Superior temporal gyrus (tissue), 1 donor: ENCODE data around the gene AFAP1.

Experiments used
- DNase-seq: peaks from one replicate; pipeline ENCODE4 v3.0.0-alpha.2; 2016; ENCODE audit errors: extremely low spot score

The AFAP1 gene

GRCh38 chr4:7716010-7716721, 223.5 kb downstream of the AFAP1 start:
- DNase-seq: no peak

GRCh38 chr4:7715271-7716009, 224.2 kb downstream of the AFAP1 start:
- DNase-seq: no peak

- DNase-seq: no peak
Observed at GRCh38 chr4:7714738-7715137, 224.9 kb downstream of the AFAP1 start.

- no peak for DNase-seq
Observed at GRCh38 chr4:7714176-7714575, 225.5 kb downstream of the AFAP1 start.

- no peak for DNase-seq
Observed at GRCh38 chr4:7713757-7714156, 225.9 kb downstream of the AFAP1 start.

- no peak for DNase-seq
Observed at GRCh38 chr4:7712021-7712671, 227.5 kb downstream of the AFAP1 start.

GRCh38 chr4:7711307-7711963, 228.2 kb downstream of the AFAP1 start:
- no peak for DNase-seq

- no peak for DNase-seq
Observed at GRCh38 chr4:7710576-7711306, 228.9 kb downstream of the AFAP1 start.

- no peak for DNase-seq
Observed at GRCh38 chr4:7710126-7710525, 229.5 kb downstream of the AFAP1 start.

- no peak for DNase-seq
Observed at GRCh38 chr4:7709431-7709830, 230.2 kb downstream of the AFAP1 start.

- no peak for DNase-seq
Observed at GRCh38 chr4:7708981-7709380, 230.7 kb downstream of the AFAP1 start.
